ENCODE measurements around the gene MYBPC1. TPM values are rescaled to one million over a fixed set of nuclear protein-coding genes. Genes with fewer than 3 reads are reported as not detected.

MYBPC1 gene
- total RNA-seq, 1 donor, result not detected

DNA sequence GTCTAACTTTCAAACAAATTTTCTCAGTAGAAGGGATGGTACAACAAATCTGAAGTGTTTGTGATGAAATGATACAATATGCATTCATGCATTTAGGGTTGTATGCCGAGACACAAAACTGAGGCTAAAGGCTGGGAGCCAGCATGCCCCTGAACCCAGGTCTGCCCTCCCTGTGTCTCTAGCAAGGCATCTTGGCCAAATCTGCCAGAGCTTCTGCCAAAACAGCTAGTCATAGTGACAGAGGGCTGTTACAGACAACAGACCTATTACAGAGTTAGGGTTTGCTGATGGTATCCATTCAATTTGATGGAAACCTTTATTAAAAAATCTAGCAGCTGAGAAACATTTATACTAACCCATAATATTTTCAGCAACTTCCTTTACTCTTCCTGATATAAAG lies 91.4 kb downstream of the MYBPC1 start:
- Histone ChIP-seq H4K20me1 (ENCODE audit: insufficient read depth, low read length) (no peaks in the 10 kb centered on the region), H3K79me2 (ENCODE audit: insufficient read depth, low read length) (no peaks in the 10 kb centered on the region), H3K4me1 (ENCODE audit: insufficient read depth, low read length) (no peaks in the 10 kb centered on the region), H3K27ac (ENCODE audit: low read depth, low read length) (no peak overlapping the region), H3K4me2 (ENCODE audit: insufficient read depth, low read length) (no peak overlapping the region), H2AFZ (ENCODE audit: low read length) (no peak overlapping the region), H3K4me3 (ENCODE audit: insufficient read depth, low read length) (no peak overlapping the region), H3K9me3 (ENCODE audit: low read depth, low read length) (no peaks in the 10 kb centered on the region), H3K36me3 (ENCODE audit: insufficient read depth, low read length) (no peaks in the 10 kb centered on the region), H3K27me3 (ENCODE audit: insufficient read depth, low read length) (peaks cover 3% of the 10 kb centered on the region)
- TF ChIP-seq, protein P1, sequence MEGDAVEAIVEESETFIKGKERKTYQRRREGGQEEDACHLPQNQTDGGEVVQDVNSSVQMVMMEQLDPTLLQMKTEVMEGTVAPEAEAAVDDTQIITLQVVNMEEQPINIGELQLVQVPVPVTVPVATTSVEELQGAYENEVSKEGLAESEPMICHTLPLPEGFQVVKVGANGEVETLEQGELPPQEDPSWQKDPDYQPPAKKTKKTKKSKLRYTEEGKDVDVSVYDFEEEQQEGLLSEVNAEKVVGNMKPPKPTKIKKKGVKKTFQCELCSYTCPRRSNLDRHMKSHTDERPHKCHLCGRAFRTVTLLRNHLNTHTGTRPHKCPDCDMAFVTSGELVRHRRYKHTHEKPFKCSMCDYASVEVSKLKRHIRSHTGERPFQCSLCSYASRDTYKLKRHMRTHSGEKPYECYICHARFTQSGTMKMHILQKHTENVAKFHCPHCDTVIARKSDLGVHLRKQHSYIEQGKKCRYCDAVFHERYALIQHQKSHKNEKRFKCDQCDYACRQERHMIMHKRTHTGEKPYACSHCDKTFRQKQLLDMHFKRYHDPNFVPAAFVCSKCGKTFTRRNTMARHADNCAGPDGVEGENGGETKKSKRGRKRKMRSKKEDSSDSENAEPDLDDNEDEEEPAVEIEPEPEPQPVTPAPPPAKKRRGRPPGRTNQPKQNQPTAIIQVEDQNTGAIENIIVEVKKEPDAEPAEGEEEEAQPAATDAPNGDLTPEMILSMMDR (IDR thresholded peaks at IDR 0.05; ENCODE audit: extremely low read depth, low read depth, low read length), result no peak
- no peak for DNase-seq (ENCODE audit: insufficient read length, low spot score, missing footprints)

DNA sequence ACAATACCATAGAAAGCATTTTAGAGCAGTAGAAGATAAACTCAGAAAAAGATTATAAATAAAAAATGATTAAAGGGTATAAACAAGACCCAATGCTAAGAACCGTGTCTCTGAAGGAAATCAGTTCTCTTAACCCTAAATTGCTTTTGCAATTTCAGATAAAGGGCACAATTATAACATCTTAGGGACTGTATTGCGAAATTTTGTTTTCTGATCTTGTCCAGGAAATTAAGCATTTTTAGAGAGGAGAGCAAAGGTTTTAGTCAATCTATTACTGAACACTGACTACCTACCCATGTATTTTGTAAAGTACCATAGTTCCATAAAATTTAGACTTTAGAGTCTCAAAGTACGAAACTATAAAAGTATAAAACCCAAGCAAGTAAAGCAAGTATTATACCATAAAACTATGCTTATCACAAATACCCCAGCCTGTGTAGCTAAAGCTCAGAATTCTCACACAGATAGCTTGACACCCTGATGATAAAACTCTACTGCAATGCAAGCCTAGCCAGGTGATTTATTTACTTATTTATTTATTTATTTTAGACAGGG lies 95.8 kb downstream of the MYBPC1 start:
- H3K36me3 ChIP-seq (ENCODE audit: insufficient read depth, low read length), result no peaks in the 10 kb centered on the region
- H3K79me2 ChIP-seq (ENCODE audit: insufficient read depth, low read length), result no peaks in the 10 kb centered on the region
- H2AFZ ChIP-seq (ENCODE audit: low read length), result no peak overlapping the region
- H3K4me1 ChIP-seq (ENCODE audit: insufficient read depth, low read length), result no peaks in the 10 kb centered on the region
- no peaks in the 10 kb centered on the region for H3K9me3 ChIP-seq (ENCODE audit: low read depth, low read length)
- no peak for DNase-seq (ENCODE audit: insufficient read length, low spot score, missing footprints)
- H3K27me3 ChIP-seq (ENCODE audit: insufficient read depth, low read length), result no peaks in the 10 kb centered on the region
- no peak overlapping the region for H3K4me3 ChIP-seq (ENCODE audit: insufficient read depth, low read length)
- H3K27ac ChIP-seq (ENCODE audit: low read depth, low read length), result no peak overlapping the region
- H4K20me1 ChIP-seq (ENCODE audit: insufficient read depth, low read length), result no peaks in the 10 kb centered on the region
- TF ChIP-seq, protein P1 (IDR thresholded peaks at IDR 0.05; ENCODE audit: extremely low read depth, low read depth, low read length), result no peak
- H3K4me2 ChIP-seq (ENCODE audit: insufficient read depth, low read length), result no peak overlapping the region

DNA sequence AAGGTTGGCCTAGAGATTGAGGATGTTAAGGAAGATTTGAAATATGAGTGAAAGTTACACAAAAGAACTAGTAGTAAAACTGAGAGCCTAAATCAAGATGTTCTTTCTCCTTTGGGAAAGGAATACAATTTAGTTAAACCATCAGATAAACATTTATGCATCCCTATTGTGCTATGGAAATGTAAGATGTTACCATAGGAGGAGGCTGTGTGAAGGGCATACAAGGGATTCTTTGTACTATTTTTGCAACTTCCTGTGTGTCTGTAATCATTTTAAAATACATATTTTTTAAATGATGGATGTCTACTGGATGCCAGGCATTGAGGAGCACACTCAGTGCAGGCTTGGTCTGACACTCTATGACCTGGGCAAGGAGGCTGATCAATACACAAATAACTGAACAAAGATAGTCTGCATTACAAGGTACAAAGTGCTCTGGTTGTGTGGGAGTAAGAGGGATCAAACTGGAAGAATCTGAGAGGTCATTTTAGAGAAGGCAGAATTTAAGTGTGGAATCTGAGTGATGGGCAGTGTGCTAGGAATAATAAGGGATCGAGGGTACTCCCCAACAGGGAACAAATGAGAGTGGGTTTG lies 96.8 kb downstream of the MYBPC1 start:
- Histone ChIP-seq H3K9me3 (ENCODE audit: low read depth, low read length) (no peaks in the 10 kb centered on the region), H3K4me3 (ENCODE audit: insufficient read depth, low read length) (no peak overlapping the region), H4K20me1 (ENCODE audit: insufficient read depth, low read length) (no peaks in the 10 kb centered on the region), H2AFZ (ENCODE audit: low read length) (no peak overlapping the region), H3K4me2 (ENCODE audit: insufficient read depth, low read length) (no peak overlapping the region), H3K79me2 (ENCODE audit: insufficient read depth, low read length) (peaks cover 1% of the 10 kb centered on the region), H3K27me3 (ENCODE audit: insufficient read depth, low read length) (no peaks in the 10 kb centered on the region), H3K27ac (ENCODE audit: low read depth, low read length) (no peak overlapping the region), H3K36me3 (ENCODE audit: insufficient read depth, low read length) (no peaks in the 10 kb centered on the region), H3K4me1 (ENCODE audit: insufficient read depth, low read length) (peaks cover 2% of the 10 kb centered on the region)
- TF ChIP-seq, protein P1 (IDR thresholded peaks at IDR 0.05; ENCODE audit: extremely low read depth, low read depth, low read length), result no peak
- no peak for DNase-seq (ENCODE audit: insufficient read length, low spot score, missing footprints)

DNA sequence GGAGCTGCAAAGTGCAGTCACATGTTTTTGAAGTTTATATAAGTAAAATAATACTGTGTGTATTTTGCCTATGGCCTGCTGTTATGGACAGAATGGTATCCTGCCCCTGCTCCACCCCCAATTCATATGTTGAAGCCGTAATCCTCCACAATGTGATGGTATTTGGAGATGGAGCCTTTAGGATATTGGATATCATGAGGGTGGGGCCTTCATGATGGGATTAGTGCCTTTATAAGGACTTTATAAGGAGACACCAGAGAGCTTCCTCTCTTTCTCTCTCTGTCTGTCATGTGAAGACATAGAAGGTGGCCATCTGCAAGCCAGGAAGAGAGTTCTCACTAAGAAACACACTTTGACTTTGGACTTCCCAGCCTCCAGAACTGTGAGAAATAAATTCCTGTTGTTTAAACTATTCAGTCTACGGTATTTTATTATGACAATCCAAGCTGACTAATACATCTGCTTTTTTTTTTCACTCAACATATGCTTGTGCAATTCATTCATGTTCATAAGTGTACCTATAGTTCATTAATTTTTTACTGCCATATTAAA lies 99.6 kb downstream of the MYBPC1 start:
- no peaks in the 10 kb centered on the region for H4K20me1 ChIP-seq (ENCODE audit: insufficient read depth, low read length)
- H3K27me3 ChIP-seq (ENCODE audit: insufficient read depth, low read length), result no peaks in the 10 kb centered on the region
- H3K4me3 ChIP-seq (ENCODE audit: insufficient read depth, low read length), result no peak overlapping the region
- no peak overlapping the region for H2AFZ ChIP-seq (ENCODE audit: low read length)
- no peaks in the 10 kb centered on the region for H3K9me3 ChIP-seq (ENCODE audit: low read depth, low read length)
- TF ChIP-seq, protein P1 (IDR thresholded peaks at IDR 0.05; ENCODE audit: extremely low read depth, low read depth, low read length), result no peak
- peaks cover 6% of the 10 kb centered on the region for H3K4me1 ChIP-seq (ENCODE audit: insufficient read depth, low read length)
- no peak overlapping the region for H3K4me2 ChIP-seq (ENCODE audit: insufficient read depth, low read length)
- H3K36me3 ChIP-seq (ENCODE audit: insufficient read depth, low read length), result no peaks in the 10 kb centered on the region
- no peak overlapping the region for H3K27ac ChIP-seq (ENCODE audit: low read depth, low read length)
- H3K79me2 ChIP-seq (ENCODE audit: insufficient read depth, low read length), result peaks cover 20% of the 10 kb centered on the region
- DNase-seq (ENCODE audit: insufficient read length, low spot score, missing footprints), result no peak
